HG03565 (cell line): Measurements from ENCODE around the gene PEAK1.
A peak's percentile ranks its signal among the peaks of the same experiment; 100 is the strongest.
"Not testable (repeated sequence)": the region's sequence is repeated elsewhere in the genome, so short reads cannot be mapped to it uniquely, and the experiment has no call there.

Experiments used
- ATAC-seq: cut with Tn5 transposase; IDR thresholded peaks from one replicate; pipeline ENCODE4 v1.9.1; 2021; ENCODE audit warnings: mild to moderate bottlenecking, moderate library complexity; ENCODE audit not compliant: unreplicated experiment

PEAK1 gene

GRCh38 chr15:77421370-77421700 is 1.4 kb upstream of the PEAK1 start:
- ATAC-seq: no peak

- peak; percentile 35 for ATAC-seq
Observed at GRCh38 chr15:77420610-77421369, 886 bp upstream of the PEAK1 start, which contains the start of gene HMG20A. HMG20A (plus strand) TSS chr15:77420888; CDS start chr15:77458408, 37,520 bp downstream.

DNA sequence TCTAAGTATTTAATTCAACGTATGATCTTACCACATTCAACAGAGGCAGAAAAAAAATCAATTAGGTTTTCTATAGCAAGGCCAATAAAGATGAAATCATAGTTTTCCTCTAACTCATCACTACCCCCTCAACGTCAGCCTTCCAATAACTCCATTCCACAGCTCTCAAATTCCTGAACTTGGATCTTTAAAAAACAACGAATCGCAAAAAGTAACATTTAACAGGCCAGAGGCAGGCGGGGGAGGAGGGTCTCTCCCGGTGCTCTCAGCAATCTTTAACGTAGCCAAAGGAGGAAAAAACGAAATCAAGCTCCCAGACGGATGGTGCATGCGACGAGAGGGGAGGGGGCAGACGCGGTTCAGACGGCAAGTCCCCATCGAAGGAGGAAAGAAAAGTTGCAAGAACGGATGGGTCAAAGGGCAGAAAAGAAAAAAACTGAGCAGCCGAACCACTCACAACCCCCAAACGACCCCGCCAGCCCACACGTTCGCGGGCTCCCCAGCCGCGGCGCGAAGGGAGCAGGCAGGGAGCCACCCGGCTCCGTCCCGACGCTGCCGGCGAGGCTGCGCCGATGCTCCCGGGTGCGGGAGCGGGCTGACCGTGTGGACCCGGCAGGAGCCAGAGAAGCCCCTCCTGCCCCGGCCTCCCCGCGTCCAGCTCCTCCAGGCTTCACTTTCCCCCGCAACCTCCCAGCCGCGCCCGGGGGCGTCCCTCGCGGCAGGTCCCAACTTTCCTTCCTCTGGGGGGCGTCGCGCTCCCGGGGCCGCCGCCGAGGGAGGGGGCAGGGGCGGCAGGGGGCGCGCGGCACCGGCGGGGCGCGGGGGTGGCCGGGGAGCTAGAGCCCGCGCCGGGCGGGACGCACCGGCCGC is 703 bp downstream of the PEAK1 start:
- ATAC-seq: no peak

GRCh38 chr15:77418391-77418965 is 1.4 kb downstream of the PEAK1 start:
- ATAC-seq: no peak

DNA sequence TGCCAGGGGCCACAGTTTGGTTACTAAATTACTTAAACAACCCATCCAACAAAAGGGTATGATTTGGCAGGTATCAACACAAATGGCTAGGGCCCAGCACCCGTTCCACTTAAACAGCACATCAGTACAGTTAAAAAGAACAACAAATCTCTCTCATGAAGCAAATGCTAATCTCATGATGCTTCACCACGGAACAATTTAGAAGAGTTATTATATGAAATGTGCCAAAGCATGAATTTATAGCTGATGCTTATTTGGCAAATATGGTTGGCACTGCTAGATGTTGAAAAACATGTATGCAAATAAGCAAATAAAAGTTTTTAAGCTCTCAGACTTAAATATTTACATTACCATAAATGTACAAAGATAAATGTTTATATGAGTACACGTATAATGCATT is 2.3 kb downstream of the PEAK1 start:
- no peak for ATAC-seq

- no peak for ATAC-seq
Observed at GRCh38 chr15:77416954-77417353, 3.0 kb downstream of the PEAK1 start.

DNA sequence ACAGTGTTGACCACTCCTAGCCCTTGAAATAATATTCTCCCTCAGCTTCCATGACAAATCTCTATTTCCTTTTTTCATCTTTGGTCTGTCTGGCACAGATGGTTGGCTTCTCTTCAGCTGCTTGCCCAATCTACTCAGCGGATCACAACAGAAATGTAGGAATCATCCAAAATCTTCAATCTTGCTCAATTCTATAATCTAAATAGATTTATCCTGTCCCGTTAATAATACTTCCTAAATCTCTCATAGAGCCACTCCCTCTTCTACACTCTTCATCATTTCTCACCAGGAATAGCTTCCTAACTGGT is 3.8 kb downstream of the PEAK1 start:
- no peak for ATAC-seq

DNA sequence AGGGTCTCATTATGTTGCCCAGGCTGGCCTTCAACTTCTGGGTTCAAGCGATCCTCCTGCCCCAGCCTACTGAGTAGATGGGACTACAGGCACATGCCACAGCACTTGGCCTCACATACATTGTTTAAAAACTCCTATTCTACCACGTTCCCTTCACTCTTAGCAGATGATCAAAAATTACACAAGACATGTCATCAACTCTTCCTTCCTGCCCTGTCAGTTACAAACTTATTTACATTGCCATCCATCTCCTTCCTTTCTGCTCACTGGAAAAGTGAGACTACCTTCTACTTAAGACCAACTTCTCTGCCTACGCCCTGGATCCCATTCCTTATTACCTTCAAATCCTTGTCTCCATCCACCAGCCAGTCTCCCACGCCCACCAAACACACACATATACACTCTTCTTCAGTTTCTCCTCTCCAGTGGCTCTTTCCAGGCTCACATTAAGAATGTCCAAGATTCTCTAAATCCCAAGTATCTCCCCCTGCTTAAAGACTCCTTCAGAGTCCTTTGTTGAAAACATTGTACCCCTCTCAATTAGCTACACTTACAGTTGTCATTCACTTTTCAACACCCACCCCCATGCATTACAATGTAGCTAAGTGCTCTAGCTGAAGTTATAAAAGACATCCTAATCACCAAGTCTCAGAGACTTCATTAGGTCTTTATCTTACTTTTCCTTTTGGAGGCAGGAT is 4.3 kb downstream of the PEAK1 start:
- ATAC-seq: no peak

- no peak for ATAC-seq
Observed at GRCh38 chr15:77414789-77415442, 5.0 kb downstream of the PEAK1 start.

GRCh38 chr15:77413699-77414349 is 6.1 kb downstream of the PEAK1 start:
- ATAC-seq: no peak

- no peak for ATAC-seq
Observed at GRCh38 chr15:77412972-77413698, 6.8 kb downstream of the PEAK1 start.

DNA sequence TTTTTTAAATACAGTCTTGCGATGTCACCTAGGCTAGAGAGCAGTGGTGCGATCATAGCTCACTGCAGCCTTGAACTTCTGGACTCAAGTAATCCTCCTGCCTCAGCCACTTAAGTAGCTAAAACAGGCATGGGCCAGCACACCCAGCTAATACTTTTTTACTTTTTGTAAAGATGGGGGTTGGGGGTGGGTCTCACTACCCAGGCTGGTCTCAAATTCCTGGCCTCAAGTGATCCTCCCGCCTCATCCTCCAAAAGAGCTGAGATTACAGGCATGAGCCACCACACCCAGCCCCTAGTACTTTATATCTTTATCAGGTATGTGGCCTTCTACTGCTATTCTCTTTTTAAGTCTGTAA is 8.3 kb downstream of the PEAK1 start:
- ATAC-seq: no peak

- no peak for ATAC-seq
Observed at GRCh38 chr15:77410701-77411618, 8.9 kb downstream of the PEAK1 start.

DNA sequence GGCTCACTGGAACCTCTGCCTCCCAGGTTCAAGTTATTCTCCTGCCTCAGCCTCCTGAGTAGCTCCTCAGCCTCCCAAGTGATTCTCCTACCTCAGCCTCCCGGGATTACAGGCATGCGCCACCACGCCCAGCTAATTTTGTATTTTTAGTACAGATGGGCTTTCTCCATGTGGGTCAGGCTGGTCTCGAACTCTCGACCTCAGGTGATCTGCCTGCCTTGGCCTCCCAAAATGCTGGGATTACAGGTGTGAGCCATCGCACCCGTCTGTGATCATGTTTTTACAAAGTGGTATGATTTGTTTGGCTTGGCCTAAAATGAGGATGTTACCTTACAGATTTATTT is 9.8 kb downstream of the PEAK1 start:
- ATAC-seq: not testable (repeated sequence)

- peak; percentile 65 for ATAC-seq
Observed at GRCh38 chr15:77409259-77410156, 10.4 kb downstream of the PEAK1 start.

- ATAC-seq: no peak
Observed at GRCh38 chr15:77406846-77407245, 13.1 kb downstream of the PEAK1 start.

DNA sequence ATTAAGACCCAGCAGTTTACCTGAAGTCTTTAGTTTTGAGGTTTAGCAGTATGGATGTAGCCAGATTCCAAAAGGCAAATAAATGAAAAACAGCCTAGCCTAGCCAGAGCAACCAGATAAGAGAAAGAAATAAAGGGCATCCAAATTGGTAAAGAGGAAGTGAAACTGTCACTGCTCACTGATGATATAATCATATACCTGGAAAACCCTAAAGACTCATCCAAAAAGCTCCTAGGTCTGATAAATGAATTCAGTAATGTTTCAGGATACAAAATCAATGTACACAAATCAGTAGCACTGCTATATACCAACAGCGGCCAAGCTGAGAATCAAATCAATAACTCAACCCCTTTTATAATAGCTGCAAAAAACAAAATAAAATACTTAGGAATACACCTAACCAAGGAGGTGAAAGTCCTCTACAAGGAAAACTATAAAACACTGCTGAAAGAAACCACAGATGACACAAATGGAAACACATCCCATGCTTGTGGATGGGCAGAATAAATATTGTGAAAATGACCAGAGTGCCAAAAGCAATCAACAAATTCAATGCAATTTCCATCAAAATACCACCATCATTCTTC is 13.6 kb downstream of the PEAK1 start:
- not testable (repeated sequence) for ATAC-seq
